Erythroblast (primary cell): ENCODE measurements around the gene AFG3L2.

Experiments
- DNase-seq, 2 experiments: peaks; one replicate each; lab custom pipeline; 2025; lab: John Stamatoyannopoulos, UW
- GATA1 ChIP-seq: IDR thresholded peaks from 2 replicates; pipeline ENCODE4 v1.6.1; 2011; ENCODE audit warnings: low read depth, mild to moderate bottlenecking, control low read depth, low read length, moderate library complexity
- POLR2A ChIP-seq: IDR thresholded peaks from 2 replicates; pipeline ENCODE4 v1.6.1; 2011; ENCODE audit warnings: mild to moderate bottlenecking, low read length

The AFG3L2 gene

DNA sequence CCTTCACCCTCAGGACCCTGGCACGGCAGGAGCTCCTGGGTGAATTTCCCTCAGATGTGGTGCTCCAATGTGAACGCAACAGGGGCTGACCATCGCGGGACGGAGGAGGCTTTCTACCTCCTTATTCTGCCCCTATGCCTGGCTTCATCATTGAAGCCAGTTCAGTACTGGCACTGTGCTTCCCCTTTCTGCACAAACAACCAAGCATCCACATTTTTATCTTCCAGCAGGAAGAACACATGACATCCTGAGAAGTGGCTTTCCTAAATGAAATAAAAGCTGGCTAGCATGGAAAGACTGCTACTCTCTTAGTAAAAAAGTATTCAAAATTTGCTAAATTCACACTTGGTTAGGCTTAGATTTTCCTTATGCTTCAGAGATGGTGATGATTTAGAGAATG lies 24.8 kb downstream of the AFG3L2 start:
- TF ChIP-seq GATA1 (no peak), POLR2A (no peak)
- DNase-seq: no peak

- DNase-seq: no peak
- no peak for TF ChIP-seq POLR2A
- no peak for TF ChIP-seq GATA1
Measured at GRCh38 chr18:12347895-12348294, 29.1 kb downstream of the AFG3L2 start.

DNA sequence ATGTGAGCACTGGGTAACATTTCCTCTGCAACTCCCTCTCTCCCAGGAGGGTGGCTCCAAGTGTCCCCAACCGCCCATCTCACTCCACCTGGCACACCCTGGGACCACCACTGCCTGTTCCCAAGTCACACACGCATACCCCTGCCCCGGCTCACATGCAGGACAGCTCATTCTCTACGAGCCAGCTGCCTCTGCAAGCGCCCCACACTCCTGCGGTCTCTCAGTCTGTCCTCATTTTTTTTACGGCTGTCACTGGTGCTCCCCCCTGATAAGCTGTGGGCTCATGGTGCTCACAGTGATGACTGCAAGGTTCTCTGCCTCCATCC lies 30.8 kb downstream of the AFG3L2 start:
- TF ChIP-seq GATA1 (no peak), POLR2A (no peak)
- no peak for DNase-seq

DNA sequence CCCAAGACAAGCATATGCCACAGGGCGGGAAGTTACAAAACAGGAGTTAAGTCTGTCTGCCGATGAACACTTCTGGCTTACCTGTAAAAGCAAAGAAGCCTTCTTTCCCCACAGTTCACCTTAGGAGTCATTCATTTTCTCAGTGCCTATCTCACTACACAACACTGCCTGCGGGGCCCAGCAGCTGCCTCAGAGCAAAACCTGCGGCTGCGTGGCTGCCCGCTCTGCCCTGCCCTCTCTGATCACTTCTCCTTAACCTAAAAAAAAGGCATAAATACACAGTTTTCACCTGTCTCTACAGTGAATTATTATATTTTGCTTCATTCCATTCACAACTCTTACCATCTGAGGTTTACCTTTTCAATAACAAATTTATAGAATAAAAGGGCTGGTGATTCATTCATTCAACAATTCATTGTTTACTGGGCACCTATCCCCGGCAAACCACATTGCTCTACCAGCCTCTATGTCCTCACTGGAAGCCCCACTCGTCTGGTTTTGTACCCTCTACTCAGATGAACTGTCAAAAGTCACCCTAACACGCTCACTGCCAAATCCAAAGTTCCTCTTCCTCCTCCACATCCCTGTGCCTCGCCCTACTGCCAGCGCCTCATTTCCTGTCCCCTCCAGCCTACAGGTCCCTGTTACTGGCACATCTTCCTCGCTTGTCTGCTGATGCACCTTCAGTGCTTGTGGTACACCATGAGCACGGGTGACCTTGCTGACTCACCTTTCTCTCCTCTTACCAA lies 31.4 kb downstream of the AFG3L2 start:
- DNase-seq: no peak
- TF ChIP-seq GATA1 (no peak), POLR2A (no peak)

- no peak for TF ChIP-seq GATA1
- no peak for TF ChIP-seq POLR2A
- DNase-seq: no peak
Measured at GRCh38 chr18:12342661-12343060, 34.4 kb downstream of the AFG3L2 start.

DNA sequence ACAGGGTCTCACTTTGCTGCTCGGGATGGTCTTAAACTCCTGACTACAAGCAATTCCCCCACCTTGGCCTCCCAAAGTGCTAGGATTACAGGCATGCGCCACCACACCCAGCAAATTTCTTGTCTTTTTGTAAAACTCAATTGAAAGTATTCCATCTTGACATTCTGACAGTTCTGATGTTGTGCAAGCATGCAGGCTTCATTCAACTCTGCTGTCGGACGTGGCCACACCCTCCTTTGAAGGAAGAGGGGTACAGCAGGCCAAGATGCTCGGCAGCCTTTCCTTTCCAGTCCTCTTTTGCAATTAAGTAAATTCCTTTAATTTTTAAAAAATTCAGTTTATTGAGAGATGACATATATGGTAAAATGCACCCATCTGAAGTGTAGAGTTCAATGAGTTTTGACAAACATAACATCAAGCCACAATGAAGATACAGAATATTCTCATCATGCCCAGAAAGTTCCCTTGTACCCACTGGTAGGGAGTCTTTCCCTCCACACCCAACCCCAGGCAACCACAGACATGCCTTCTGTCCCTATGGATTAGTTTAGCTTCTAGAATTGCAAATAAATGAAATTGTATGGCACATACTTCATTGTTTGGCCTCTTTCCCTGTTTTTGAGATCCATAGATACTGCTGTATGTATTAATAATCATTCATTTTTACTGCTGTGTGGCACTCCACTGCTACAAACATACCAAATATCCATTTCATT lies 35.9 kb downstream of the AFG3L2 start:
- DNase-seq: no peak
- no peak for TF ChIP-seq POLR2A
- TF ChIP-seq GATA1: no peak

- no peak for DNase-seq
- TF ChIP-seq GATA1: no peak
- TF ChIP-seq POLR2A: no peak
Measured at GRCh38 chr18:12338382-12338781, 38.6 kb downstream of the AFG3L2 start.

- no peak for DNase-seq
- TF ChIP-seq POLR2A (peak; percentile 8), GATA1 (no peak)
Measured at GRCh38 chr18:12336887-12337286, 40.1 kb downstream of the AFG3L2 start.

DNA sequence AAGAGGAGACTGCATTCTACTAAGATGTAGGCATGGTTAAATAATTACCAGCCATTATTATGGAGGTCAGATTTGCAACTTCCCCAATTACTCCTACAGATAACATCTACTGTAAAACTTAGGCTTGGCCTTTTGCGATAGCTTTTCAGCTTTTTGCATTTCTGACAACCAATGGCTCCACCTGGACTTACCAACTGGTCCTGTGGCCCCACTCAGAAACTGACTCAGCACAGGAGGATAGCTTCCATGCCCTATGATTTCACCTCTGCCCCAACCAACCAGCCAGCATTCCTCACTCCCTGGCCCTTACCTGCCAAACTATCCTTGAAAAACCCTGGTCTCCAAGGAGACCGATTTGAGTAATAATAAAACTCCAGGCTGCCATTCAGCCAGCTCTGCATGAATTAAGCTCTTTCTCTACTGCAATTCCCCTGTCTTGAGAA lies 40.8 kb downstream of the AFG3L2 start:
- no peak for DNase-seq
- TF ChIP-seq POLR2A (no peak), GATA1 (no peak)

GRCh38 chr18:12335503-12335902 lies 41.5 kb downstream of the AFG3L2 start:
- TF ChIP-seq GATA1 (no peak), POLR2A (no peak)
- no peak for DNase-seq

GRCh38 chr18:12334863-12335262 lies 42.2 kb downstream of the AFG3L2 start:
- TF ChIP-seq POLR2A: no peak
- TF ChIP-seq GATA1: no peak
- DNase-seq: no peak

DNA sequence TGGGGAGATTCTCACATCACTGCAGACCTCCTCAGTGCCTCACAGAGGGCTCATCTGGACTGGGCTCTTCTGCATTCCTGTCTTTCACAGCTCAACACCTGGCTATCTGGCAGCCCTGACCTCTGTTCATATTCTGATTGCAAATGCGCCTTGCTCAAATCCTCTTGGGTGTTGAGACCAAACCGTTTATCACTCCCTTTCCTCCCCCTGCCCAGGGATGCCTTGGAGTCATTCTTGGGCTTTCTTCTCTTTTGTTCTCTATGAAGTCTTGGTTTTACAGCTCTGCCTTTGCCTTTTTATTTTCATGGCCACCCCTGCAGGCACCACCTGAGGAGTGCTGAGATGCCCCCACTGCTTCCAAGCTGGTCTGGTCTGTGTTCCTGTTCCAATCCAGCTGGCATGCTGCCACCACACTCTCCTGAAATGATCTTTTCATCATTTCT lies 42.6 kb downstream of the AFG3L2 start:
- no peak for TF ChIP-seq GATA1
- no peak for TF ChIP-seq POLR2A
- no peak for DNase-seq

- no peak for DNase-seq
- TF ChIP-seq GATA1 (no peak), POLR2A (no peak)
Measured at GRCh38 chr18:12333506-12334290, 43.3 kb downstream of the AFG3L2 start.

DNA sequence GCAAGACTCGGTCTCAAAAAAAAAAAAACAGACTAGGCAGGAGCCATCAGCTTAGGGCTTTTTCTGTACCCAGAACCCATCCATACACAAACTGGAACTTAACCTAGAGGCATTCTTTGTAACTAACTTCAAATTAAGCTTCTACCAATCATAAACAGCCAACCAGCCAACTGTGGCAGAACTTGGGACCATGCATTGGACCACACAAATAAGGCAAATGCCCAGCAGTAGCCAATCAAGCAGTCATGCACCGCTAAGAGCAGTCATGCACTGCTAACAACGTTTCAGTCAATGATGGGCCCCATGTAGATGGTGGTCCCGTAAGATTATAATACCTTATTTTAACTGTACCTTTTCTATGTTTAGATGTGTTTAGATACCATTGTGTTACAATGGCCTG lies 46.3 kb downstream of the AFG3L2 start:
- no peak for DNase-seq
- no peak for TF ChIP-seq POLR2A
- no peak for TF ChIP-seq GATA1
